ENCODE measurements around the gene ZNF503.

ZNF503 gene

DNA sequence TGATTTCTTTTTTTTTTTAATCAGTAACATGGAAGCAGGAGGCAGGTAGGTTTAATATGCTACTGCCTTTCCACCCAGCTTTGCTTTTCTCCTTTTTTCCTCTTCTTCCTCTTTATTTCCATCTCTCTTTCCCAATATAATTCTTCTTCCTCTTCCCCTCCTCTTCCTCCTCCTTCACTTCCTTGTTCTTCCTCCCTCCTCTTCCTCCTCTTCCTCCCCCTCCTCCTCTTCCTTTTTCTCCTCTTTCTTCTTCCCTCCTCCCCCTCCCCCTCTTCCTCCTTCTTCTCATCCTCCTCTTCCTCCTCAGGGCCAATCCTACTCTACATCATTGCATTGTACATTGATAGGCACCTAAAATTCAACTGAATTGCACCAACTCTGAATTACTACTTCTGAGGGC is 11.4 kb downstream of the ZNF503 start:
- H3K27ac ChIP-seq = no peak overlapping the region

DNA sequence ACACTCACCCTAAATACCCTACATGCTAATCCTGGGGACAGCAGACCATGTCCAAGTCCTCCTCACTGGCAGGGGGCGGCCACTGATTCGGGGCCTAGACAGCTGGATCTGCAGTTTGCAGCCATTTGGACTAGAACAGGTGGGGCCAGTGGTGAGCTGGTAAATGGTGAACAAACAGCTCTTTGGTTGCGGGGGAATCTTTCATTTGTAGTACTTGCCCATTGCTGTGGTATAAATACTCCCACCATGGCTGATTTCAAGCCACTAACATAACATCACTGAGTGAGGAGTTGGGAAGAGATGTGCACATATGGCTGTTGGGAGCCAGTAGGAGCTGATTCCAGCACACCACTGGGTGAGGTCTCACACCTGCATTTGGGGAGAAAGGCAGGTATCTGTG is 13.5 kb downstream of the ZNF503 start:
- no peak overlapping the region for H3K27ac ChIP-seq
- TF ChIP-seq, protein P1, sequence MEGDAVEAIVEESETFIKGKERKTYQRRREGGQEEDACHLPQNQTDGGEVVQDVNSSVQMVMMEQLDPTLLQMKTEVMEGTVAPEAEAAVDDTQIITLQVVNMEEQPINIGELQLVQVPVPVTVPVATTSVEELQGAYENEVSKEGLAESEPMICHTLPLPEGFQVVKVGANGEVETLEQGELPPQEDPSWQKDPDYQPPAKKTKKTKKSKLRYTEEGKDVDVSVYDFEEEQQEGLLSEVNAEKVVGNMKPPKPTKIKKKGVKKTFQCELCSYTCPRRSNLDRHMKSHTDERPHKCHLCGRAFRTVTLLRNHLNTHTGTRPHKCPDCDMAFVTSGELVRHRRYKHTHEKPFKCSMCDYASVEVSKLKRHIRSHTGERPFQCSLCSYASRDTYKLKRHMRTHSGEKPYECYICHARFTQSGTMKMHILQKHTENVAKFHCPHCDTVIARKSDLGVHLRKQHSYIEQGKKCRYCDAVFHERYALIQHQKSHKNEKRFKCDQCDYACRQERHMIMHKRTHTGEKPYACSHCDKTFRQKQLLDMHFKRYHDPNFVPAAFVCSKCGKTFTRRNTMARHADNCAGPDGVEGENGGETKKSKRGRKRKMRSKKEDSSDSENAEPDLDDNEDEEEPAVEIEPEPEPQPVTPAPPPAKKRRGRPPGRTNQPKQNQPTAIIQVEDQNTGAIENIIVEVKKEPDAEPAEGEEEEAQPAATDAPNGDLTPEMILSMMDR (IDR thresholded peaks at IDR 0.05) = no peak
- no peak for TF ChIP-seq ZFX (IDR thresholded peaks at IDR 0.05; ENCODE audit: borderline replicate concordance)

More for the DNA sequence above, 11.4 kb downstream of the ZNF503 start:
- no peak for TF ChIP-seq ZFX (IDR thresholded peaks at IDR 0.05; ENCODE audit: borderline replicate concordance)
- TF ChIP-seq, protein P1 (IDR thresholded peaks at IDR 0.05) = no peak

DNA sequence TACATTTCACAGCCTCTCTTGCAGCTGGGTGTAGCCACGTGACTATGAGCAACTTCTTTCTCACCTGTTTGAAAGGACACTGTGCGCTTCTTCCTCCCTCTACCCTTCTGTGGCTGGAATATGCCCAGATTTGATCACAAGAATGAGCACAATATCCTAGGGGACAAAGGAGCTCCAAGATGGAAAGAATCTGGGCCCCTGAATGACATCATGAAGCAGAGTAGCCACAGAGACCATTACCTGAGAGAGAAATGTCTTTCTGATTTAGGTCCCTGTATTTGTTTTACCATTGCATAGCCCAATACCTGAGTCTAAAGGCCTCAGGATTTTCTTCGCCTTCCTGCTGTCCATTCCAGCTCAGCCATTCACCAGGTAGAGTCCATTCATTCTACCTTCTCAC is 15.4 kb downstream of the ZNF503 start:
- H3K27ac ChIP-seq = no peak overlapping the region
- TF ChIP-seq, protein P1 (IDR thresholded peaks at IDR 0.05) = no peak
- no peak for TF ChIP-seq ZFX (IDR thresholded peaks at IDR 0.05; ENCODE audit: borderline replicate concordance)

DNA sequence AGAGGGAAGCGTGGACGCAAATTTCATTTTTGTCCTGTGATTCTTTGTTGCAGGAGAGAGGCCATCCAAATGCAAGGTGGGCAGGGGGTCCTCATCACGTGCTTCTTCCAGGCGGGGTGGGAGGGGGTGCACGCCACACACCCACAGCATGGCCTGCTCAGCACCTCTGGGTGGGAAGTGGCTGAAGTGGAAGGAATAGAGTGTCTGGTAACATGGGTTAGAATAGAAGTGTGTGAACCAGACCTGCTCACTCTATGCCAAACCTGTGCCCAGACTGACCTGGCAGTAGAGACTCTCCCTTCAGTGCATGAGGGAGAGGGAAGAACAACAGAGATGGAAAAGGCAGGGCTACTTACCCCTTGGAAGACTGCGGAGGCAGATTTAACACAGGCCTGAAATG is 21.7 kb downstream of the ZNF503 start:
- TF ChIP-seq, protein P1 (IDR thresholded peaks at IDR 0.05) = no peak
- TF ChIP-seq ZFX (IDR thresholded peaks at IDR 0.05; ENCODE audit: borderline replicate concordance) = no peak
- H3K27ac ChIP-seq = no peak overlapping the region

DNA sequence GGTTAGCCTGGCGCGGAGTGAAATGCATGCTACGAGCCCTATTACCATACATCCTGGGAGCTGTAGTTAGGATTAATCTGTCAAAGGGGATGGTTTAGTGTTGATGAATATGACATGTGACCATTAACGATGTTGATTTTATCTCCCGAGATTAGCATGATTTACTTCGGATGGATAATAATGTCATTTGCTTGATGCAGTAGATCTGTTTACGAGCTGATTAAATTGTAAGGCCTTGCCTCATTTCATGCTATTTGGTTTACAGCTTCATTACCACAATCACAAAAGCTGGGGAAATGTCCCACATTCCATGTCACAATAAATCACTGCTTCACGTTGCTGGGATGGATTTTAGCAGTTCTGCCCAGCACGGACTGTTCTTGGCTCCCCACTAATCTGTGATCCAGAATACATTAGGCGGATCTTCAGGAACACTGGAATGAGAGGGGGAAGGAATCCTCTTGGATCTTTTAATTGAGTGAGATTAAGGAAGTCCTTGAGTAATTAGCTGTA is 22.3 kb downstream of the ZNF503 start:
- H3K27ac ChIP-seq = no peak overlapping the region
- no peak for TF ChIP-seq ZFX (IDR thresholded peaks at IDR 0.05; ENCODE audit: borderline replicate concordance)
- TF ChIP-seq, protein P1 (IDR thresholded peaks at IDR 0.05) = no peak

DNA sequence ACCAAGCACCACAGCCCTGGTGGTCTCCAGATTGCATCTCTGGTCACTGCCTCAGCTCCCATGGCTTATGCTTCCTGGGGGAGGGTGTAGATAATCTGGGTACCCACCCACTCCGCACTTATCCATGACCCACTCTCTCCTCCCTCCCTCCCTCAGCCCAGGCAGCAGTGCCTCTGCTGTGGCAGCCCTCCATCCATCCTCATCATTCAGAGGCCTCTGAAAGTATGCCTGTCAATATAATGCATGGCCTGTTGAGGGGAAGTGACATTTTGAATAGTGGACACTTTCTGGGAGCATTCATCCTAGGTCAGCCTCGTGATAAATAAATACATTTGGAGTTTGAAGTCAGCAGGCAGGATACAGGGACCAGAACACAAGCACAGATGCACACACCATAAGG is 23.2 kb downstream of the ZNF503 start:
- TF ChIP-seq, protein P1 (IDR thresholded peaks at IDR 0.05) = no peak
- no peak for TF ChIP-seq ZFX (IDR thresholded peaks at IDR 0.05; ENCODE audit: borderline replicate concordance)

DNA sequence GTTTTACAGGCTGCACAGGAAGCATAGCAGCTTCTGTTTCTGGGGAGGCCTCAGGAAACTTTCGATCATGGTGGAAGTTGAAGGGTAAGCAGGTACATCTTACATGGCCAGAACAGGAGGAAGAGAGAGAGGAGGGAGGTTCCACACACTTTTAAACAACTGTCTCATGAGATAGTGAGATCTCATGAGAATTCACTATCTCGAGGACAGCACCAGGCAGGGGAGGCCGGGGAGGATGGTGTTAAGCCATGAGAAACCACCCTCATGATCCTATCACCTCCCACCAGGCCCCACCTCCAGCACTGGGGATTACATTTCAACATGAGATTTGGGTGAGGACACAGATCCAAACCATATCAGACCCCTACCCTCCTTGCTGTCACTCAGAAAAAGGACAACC is 23.7 kb downstream of the ZNF503 start:
- no peak overlapping the region for H3K27ac ChIP-seq
- TF ChIP-seq, protein P1 (IDR thresholded peaks at IDR 0.05) = no peak
- TF ChIP-seq ZFX (IDR thresholded peaks at IDR 0.05; ENCODE audit: borderline replicate concordance) = no peak

More for the DNA sequence above, 23.2 kb downstream of the ZNF503 start:
- H3K27ac ChIP-seq = no peak overlapping the region

Measured in 22Rv1 (cell line).